IPS-11a (cell line): ENCODE results near the gene LARP4B.

Experiments
- H3K4me3 ChIP-seq: one replicate; pipeline ENCODE4 v1.5.1; 2013; ENCODE audit warnings: low read depth, low read length, control low read depth

The LARP4B gene

GRCh38 chr10:811379-812175 is 119.9 kb downstream of the LARP4B start:
- H3K4me3 ChIP-seq: no peak overlapping the region

- no peak overlapping the region for H3K4me3 ChIP-seq
These were observed 121.1 kb downstream of the LARP4B start for GRCh38 chr10:810351-810846.

DNA sequence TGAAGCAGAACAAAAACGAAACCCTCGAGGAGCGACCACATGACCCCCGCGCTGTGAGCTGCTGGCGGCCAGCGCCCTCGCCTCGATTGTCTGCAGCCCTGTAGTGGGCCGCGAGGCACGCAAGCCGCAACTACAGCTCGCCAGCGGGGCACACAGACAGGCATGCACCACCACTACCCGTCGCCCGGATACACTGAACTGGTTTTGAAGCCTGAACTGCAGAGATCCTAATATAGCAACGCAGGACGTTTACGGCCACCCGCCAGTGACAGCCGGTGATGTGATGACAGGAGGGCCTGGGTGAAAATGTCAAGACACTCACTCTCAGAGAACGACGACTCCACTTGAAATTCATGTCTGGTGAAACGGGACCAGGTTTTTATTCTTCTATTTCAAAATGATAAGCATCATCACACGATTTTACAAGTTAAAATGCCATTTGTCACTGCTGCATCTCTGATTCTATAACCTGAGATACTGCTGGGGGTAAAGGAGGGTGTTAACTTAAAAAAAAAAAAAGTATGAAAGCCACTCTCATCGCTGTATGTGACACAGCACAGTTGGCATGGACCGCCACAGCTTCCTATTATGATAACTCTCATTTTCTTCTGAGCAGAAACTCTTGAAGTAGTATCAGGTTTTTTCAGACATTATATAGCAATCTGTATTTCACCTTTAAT is 121.7 kb downstream of the LARP4B start:
- H3K4me3 ChIP-seq: no peak overlapping the region

DNA sequence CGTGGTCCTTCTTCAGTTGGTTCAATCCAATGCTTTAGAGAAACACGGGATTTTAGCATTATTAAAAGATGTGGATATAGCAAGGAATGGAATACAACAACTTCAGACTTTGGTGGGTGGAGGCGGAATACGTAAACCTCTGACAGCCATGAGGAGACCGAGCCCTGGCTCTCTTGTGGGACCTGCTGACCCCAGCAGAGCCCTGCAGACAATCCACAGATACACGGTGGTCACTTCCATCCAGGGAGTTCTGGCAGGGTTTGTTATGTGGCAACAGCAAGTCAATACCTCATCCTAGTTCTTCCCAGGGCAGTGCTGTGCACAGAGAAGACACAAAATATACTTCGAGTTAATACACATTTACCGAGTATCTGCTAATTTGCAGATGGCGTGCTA is 123.5 kb downstream of the LARP4B start:
- no peak overlapping the region for H3K4me3 ChIP-seq

DNA sequence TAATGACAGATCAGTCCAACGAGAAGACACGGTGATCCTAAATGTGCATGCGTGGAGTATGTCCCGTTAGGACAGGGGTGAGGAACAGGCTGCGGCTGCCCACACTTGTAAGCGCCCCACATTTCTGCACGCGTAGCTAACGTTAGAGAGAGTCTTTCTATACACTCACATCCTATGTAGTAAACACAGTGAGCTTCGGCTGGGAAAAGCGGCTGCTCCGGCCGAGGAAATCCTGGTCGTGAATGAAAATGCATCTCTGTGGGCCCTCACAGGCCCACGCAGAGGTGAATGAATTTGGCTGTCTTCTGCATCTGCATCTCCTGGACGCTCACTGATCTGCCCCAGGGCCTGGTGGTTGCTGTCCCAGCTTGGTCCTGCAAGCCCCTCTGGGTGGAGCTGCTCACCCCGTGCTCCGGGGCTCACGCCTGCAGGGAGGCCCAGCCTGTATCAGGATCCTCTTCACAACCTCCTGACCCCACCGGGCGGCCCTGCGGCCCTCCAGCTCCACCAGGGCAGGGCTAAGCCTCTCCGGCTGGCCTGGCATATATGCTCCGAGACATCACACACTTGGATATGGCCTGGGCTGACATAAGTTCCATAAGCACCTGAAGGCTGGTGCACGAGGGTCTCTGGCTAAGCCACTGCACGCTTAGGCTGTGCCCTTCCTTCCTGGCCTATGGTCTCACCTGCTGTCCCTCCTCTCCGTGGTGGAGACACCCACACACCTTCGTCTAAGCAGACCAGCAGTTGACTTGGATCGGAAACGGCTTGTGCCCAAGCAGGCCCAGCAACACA is 124.1 kb downstream of the LARP4B start:
- no peak overlapping the region for H3K4me3 ChIP-seq

- H3K4me3 ChIP-seq: no peak overlapping the region
These were observed 124.9 kb downstream of the LARP4B start for GRCh38 chr10:806451-807162.

DNA sequence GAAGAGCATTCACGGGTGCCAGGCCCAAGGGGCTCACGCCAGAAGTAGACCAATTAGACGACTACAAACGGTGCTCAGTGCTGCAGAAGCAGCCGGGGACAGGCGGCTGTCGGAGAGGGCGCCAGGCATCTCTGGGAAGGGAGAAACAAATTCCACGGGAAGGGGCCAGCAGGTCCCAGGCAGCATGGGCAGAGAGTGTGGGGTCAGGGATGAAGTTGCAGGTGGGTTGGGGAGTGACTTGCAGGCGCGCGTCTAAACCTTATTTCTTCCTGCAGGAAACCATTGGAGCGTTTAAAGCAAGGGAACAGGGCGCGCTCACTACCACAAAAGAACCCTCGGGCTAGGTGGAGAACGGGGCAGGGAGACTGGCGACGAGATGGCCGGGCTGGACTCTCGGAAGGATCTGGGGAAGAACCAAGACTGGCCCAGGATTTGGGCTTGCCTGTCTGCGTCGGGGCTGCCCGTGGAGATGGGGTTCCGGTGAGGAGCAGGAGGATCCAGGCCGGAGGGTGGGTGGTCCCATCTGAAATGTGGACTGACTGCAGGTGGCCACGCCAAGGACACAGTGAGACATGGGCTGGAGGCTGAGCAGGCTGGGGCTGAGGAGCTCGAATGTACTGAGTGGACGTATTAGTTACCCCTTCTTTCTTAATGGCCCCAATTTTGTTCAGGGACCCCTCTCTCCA is 125.7 kb downstream of the LARP4B start:
- H3K4me3 ChIP-seq: no peak overlapping the region

DNA sequence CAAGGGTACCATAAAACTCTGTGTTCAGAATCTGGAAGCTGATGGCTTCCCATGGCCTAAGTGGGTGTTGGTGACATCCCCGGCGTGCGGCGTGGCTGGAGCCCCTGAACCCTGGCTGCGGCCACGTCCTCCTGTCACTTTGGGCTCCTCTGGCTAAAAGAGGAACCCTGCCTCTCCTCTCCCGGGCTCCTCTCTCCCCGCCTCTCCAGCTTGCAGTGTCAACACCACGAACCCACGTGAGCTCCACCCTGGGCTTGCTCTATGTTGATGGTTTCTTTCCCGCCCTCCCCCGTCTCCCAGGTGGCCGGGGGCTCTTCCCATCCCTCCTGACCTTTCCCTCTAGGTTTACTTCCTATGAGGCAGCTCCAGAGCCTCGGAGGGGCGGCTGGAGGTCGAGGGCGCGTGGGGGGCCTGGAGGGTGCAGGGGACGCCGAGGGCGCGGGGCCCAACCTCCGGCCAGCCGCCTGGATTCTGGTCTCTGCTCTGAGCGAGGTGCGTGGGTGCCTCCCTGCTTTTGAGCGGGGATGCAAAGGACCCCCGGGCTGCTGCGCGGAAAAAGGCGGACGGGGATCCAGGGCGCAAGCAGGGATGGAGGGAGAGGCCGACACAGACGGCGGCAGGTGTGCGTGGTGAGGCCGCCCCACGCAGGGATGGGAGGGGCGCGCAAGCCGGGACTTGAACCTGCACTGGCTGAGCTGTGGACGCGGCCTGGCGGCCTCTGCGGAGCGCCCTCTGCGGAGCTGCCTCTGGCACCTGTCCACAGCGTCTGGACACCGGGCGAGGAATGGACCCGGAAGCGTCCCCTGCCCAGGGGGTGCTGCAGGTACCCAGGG is 126.5 kb downstream of the LARP4B start:
- no peak overlapping the region for H3K4me3 ChIP-seq

GRCh38 chr10:804191-804781 is 127.2 kb downstream of the LARP4B start:
- no peak overlapping the region for H3K4me3 ChIP-seq

DNA sequence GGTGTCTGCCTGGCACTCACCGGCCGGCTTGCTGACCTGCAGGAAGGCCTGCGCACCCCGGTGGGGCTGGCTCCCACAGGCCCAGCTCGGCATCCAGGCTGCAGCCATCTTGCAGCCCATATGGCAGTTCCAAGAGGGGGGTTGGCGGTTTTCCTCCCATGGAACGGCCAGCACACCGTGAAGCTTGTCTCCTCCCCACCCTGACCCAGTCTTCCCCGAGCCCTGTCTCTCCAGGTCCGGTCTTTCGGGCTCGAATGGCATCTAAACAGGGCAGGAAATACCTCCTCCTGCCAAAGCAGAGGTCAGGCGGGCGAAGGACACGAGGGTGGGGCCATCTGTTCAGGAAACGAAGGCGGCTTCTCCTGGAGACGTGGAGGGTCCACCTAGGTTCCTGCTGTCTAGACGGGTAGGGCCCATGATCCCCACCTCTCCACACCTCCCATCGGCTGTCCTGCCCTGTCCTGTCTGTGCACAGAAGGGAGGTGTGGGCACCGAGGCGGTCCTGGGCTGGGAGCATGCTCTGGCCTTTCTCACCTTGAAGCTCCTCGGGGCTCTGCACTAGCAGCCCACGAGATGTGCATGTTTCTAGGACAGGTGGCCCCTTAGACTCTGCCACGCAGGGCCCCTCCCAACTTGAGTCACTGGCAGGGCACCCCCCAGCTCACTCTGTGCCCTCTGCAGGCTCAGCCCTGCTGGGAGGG is 128.3 kb downstream of the LARP4B start:
- no peak overlapping the region for H3K4me3 ChIP-seq

- H3K4me3 ChIP-seq: no peak overlapping the region
These were observed 129.0 kb downstream of the LARP4B start for GRCh38 chr10:802506-802905.

GRCh38 chr10:797179-797578 is 134.3 kb downstream of the LARP4B start:
- H3K4me3 ChIP-seq: no peak overlapping the region

- no peak overlapping the region for H3K4me3 ChIP-seq
These were observed 135.3 kb downstream of the LARP4B start for GRCh38 chr10:796233-796632.

DNA sequence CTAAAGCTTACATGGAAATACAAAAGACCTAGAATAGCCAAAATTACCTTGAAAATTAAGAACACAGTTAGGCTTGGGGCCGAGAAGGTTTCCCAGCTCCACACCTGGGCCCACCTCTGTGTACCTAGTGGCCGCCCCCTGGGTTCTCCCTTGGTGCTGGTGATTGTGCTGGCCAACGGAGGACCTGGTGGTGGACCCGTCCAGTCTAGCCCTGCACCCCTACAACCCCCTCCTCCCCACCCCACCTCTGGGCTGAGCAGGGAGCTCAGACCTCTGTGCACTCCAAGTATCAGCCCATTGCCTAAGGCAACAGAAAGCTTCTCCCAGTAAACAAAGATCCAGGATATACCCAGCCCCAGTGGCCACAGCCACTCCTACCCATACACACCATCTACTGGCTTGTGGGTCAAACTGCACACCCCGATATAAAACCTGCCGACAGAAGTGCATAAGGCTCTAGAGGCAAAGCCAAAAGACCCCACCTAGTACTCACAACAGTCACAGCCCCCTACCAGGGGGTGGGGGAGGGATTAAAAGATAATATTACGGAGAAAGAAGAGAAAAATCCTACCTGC is 137.0 kb downstream of the LARP4B start:
- no peak overlapping the region for H3K4me3 ChIP-seq

GRCh38 chr10:792792-793100 is 138.8 kb downstream of the LARP4B start:
- no peak overlapping the region for H3K4me3 ChIP-seq

DNA sequence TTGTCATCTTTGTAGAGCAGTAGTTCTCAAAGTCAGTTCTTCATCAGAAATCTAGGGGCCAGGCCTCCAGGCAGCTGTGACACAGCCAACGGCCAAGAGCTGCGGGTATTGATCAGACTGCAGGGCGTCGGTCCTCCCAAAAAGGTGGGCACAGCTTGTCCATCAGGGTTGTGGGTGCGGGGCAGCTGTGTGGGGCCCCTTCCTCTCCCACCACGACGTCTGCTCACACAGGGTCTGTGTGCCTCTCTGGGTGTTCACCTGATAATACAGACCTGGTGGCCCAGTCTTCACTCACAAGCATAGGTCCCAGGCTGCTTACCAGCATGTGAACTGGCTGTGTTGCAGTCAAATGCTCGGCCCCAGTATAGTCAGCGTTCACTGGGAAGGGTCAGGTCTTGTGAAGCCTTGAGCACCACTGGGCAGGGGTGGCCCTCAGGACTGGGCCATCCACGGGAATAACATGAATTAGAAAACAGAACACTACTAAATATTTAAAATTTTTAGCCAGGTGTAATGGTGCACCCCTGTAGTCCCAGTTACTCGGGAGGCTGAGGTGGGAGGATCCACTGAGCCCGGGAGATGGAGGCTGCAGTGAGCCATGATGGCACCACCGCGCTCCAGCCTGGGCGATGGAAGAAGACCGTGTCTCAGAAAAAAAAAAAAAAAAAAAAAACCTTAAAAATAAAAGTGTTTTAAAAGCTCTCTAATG is 139.3 kb downstream of the LARP4B start:
- no peak overlapping the region for H3K4me3 ChIP-seq

GRCh38 chr10:791639-792038 is 139.9 kb downstream of the LARP4B start:
- no peak overlapping the region for H3K4me3 ChIP-seq
